C4-2B (cell line): ENCODE results near the gene TTC28.

Experiments used
- ZFX ChIP-seq: fragments of 450-650 bp; IDR thresholded peaks from 2 replicates; pipeline ENCODE4 v1.6.1; 2017
- TF ChIP-seq, protein P1 (sequence below): fragments of 450-650 bp; conservative IDR thresholded peaks from 2 replicates; pipeline ENCODE4 v1.5.1; 2017; ENCODE audit warnings: mild to moderate bottlenecking

DNA sequence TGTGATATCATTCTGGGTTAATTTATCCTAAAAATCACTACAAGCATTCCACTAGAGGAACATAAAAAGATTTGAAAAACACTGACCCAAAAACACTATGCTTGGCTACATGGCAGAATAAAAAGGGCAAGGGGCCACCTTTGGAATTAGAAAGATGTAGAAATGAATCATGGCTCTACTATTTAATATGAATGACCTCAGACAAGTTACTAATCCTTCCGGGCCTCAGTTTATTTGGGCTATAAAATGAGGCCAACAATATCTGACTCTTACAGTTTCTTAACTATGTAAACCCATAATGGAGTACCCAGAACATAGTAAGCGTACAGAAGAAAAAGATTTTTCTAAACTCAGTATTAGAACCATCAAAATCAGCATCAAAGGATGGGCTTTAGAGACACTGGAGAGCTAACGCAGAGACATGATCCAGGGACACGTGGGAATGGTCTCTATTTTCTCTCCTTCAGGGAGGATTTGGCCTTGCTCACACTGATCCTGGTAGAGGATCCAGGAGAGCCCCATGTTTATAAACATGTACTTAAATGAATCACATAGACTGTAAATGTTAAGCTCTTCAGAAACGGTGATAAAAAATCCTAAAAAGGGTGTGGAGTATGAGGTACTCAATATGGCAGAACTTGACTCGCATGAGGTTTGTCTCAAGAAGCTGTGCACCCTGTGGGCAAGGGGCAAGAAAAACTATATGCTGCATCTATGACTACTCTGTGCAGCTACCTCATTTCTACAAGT lies 472.2 kb downstream of the TTC28 start:
- TF ChIP-seq, protein P1, sequence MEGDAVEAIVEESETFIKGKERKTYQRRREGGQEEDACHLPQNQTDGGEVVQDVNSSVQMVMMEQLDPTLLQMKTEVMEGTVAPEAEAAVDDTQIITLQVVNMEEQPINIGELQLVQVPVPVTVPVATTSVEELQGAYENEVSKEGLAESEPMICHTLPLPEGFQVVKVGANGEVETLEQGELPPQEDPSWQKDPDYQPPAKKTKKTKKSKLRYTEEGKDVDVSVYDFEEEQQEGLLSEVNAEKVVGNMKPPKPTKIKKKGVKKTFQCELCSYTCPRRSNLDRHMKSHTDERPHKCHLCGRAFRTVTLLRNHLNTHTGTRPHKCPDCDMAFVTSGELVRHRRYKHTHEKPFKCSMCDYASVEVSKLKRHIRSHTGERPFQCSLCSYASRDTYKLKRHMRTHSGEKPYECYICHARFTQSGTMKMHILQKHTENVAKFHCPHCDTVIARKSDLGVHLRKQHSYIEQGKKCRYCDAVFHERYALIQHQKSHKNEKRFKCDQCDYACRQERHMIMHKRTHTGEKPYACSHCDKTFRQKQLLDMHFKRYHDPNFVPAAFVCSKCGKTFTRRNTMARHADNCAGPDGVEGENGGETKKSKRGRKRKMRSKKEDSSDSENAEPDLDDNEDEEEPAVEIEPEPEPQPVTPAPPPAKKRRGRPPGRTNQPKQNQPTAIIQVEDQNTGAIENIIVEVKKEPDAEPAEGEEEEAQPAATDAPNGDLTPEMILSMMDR: no peak
- no peak for TF ChIP-seq ZFX
